WTC11 (cell line): ENCODE measurements around the gene CPXM2. TPM values are rescaled to one million over a fixed set of nuclear protein-coding genes. Genes with fewer than 3 reads are reported as not detected.

Experiments
- total RNA-seq: library from RNA; stranded (reverse); gene quantifications from 3 replicates; pipeline ENCODE4 v1.2.3, GENCODE V29; 2021

Gene CPXM2
- total RNA-seq, 1 experiment from 2014 or later = 3.4 TPM

Other genes starting within 250 kb of the CPXM2 start
- gene GPR26, start 225.5 kb downstream of the CPXM2 start, total RNA-seq = 0.05 to 0.07 TPM (median 0.07 TPM) in 3 replicates
- gene CHST15, start 201.8 kb upstream of the CPXM2 start, total RNA-seq = 7.9 to 10.7 TPM (median 9.1 TPM) in 3 replicates